ENCODE results near the gene TRPM6. TPM values are rescaled to one million over a fixed set of nuclear protein-coding genes. Genes with fewer than 3 reads are reported as not detected.
"Not testable (repeated sequence)": the region's sequence is repeated elsewhere in the genome, so short reads cannot be mapped to it uniquely, and the experiment has no call there.

TRPM6 gene
- total RNA-seq, 2 experiments from 2014 or later = not detected

DNA sequence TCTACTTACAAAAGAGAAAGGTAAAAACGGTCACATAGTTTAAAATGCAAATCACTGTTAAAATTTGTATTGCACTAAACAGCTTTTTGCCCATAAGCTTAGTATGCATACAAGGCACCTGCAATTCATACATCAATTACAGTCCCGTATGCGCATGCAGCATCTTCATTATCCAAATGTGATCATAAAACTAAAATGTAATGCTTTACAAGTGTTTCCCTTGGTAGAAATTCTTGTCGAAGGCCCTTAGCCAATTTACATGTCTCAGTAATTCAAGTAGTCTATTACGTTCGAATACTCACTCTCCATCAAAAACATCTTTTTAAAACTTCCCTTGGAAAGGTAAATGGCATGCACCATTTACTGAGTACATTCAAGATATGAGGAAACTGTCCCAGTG lies 32.6 kb downstream of the TRPM6 start:
- Histone ChIP-seq H3K4me3 (ENCODE audit: low read length) (no peak overlapping the region), H3K36me3 (ENCODE audit: insufficient read depth, low read length) (no peaks in the 10 kb centered on the region), H3K27me3 (ENCODE audit: control insufficient read depth in 1 of 2, insufficient read depth in 2 of 2, low read length in 2 of 2) (no peaks in the 10 kb centered on the region), H3K9me3 (ENCODE audit: control insufficient read depth in 1 of 2, insufficient read depth in 1 of 2, low read length in 2 of 2) (peaks cover 0 to 3% of the 10 kb centered on the region in 2 experiments), H3K27ac (ENCODE audit: low read depth in 1 of 2, low read length in 2 of 2) (no peak overlapping the region), H3K4me1 (ENCODE audit: insufficient read depth, low read length) (no peaks in the 10 kb centered on the region)
- Mint-ChIP-seq H3K4me1 (ENCODE audit: low read depth) (no peaks in the 10 kb centered on the region), H3K27ac (no peak overlapping the region), H3K27me3 (no peaks in the 10 kb centered on the region), H3K36me3 (ENCODE audit: low read depth) (no peaks in the 10 kb centered on the region), H3K9me3 (no peaks in the 10 kb centered on the region), H3K4me3 (no peak overlapping the region)
- TF ChIP-seq, protein P1, sequence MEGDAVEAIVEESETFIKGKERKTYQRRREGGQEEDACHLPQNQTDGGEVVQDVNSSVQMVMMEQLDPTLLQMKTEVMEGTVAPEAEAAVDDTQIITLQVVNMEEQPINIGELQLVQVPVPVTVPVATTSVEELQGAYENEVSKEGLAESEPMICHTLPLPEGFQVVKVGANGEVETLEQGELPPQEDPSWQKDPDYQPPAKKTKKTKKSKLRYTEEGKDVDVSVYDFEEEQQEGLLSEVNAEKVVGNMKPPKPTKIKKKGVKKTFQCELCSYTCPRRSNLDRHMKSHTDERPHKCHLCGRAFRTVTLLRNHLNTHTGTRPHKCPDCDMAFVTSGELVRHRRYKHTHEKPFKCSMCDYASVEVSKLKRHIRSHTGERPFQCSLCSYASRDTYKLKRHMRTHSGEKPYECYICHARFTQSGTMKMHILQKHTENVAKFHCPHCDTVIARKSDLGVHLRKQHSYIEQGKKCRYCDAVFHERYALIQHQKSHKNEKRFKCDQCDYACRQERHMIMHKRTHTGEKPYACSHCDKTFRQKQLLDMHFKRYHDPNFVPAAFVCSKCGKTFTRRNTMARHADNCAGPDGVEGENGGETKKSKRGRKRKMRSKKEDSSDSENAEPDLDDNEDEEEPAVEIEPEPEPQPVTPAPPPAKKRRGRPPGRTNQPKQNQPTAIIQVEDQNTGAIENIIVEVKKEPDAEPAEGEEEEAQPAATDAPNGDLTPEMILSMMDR (IDR thresholded peaks at IDR 0.05) = no peak
- POLR2A ChIA-PET = no interaction called here
- ATAC-seq (ENCODE audit: poor library complexity) (no peak), DNase-seq (no peak)
- CTCF ChIA-PET = no interaction called here
- intact Hi-C loops (cut with DNase I, micrococcal nuclease) = no loop called here

DNA sequence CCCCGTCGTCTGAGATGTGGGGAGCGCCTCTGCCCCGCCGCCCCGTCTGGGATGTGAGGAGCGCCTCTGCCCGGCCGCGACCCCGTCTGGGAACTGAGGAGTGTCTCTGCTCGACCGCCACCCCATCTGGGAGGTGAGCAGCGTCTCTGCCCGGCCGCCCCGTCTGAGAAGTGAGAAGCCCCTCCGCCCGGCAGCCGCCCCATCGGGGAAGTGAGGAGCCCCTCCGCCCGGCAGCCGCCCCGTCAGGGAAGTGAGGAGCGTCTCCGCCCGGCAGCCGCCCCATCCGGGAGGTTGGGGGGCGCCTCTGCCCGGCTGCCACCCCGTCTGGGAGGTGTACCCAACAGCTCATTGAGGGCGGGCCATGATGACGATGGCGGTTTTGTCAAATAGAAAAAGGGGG lies 34.7 kb downstream of the TRPM6 start:
- H3K27me3 ChIP-seq (ENCODE audit: control insufficient read depth in 1 of 2, insufficient read depth in 2 of 2, low read length in 2 of 2); H3K4me1 ChIP-seq (ENCODE audit: insufficient read depth, low read length); H3K9me3 ChIP-seq (ENCODE audit: control insufficient read depth in 1 of 2, insufficient read depth in 1 of 2, low read length in 2 of 2); CTCF ChIA-PET; H3K36me3 ChIP-seq (ENCODE audit: insufficient read depth, low read length); intact Hi-C loops (cut with DNase I, micrococcal nuclease); H3K4me1 Mint-ChIP-seq (ENCODE audit: low read depth); DNase-seq; POLR2A ChIA-PET; H3K4me3 ChIP-seq (ENCODE audit: low read length); ATAC-seq (ENCODE audit: poor library complexity); H3K4me3 Mint-ChIP-seq; H3K27ac Mint-ChIP-seq; H3K9me3 Mint-ChIP-seq; H3K36me3 Mint-ChIP-seq (ENCODE audit: low read depth); H3K27ac ChIP-seq (ENCODE audit: low read depth in 1 of 2, low read length in 2 of 2); H3K27me3 Mint-ChIP-seq: not testable (repeated sequence)

DNA sequence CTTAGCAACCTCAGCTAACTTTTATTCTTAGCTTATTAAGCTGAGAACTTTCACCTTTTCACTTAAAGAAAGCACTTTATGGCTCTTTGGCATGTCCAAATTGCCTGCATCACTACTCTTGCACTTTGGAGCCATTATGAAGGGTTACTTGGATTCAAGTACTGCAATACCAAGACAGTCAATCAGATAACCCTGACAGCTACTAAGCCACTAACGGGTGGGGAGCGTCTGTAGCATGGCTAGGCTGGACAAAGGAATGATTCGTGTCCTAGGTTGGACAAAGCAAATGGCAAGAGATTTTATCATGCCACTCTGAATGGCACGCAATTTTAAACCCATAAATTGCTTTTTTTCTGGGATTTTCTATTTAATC lies 39.6 kb downstream of the TRPM6 start:
- ATAC-seq (ENCODE audit: poor library complexity) = no peak
- Histone ChIP-seq H3K27ac (ENCODE audit: low read depth in 1 of 2, low read length in 2 of 2) (no peak overlapping the region), H3K4me1 (ENCODE audit: insufficient read depth, low read length) (no peaks in the 10 kb centered on the region), H3K4me3 (ENCODE audit: low read length) (no peak overlapping the region), H3K36me3 (ENCODE audit: insufficient read depth, low read length) (no peaks in the 10 kb centered on the region), H3K9me3 (ENCODE audit: control insufficient read depth in 1 of 2, insufficient read depth in 1 of 2, low read length in 2 of 2) (peaks cover 0 to 3% of the 10 kb centered on the region in 2 experiments), H3K27me3 (ENCODE audit: control insufficient read depth in 1 of 2, insufficient read depth in 2 of 2, low read length in 2 of 2) (no peaks in the 10 kb centered on the region)
- DNase-seq = no peak
- intact Hi-C loops (cut with DNase I, micrococcal nuclease) = no loop called here
- TF ChIP-seq, protein P1 (IDR thresholded peaks at IDR 0.05) = no peak
- H3K27me3 Mint-ChIP-seq = peaks cover 1% of the 10 kb centered on the region
- CTCF ChIA-PET = no interaction called here
- H3K4me3 Mint-ChIP-seq = no peak overlapping the region
- H3K9me3 Mint-ChIP-seq = no peaks in the 10 kb centered on the region
- no peaks in the 10 kb centered on the region for H3K36me3 Mint-ChIP-seq (ENCODE audit: low read depth)
- POLR2A ChIA-PET = no interaction called here
- no peaks in the 10 kb centered on the region for H3K4me1 Mint-ChIP-seq (ENCODE audit: low read depth)
- H3K27ac Mint-ChIP-seq = no peak overlapping the region

DNA sequence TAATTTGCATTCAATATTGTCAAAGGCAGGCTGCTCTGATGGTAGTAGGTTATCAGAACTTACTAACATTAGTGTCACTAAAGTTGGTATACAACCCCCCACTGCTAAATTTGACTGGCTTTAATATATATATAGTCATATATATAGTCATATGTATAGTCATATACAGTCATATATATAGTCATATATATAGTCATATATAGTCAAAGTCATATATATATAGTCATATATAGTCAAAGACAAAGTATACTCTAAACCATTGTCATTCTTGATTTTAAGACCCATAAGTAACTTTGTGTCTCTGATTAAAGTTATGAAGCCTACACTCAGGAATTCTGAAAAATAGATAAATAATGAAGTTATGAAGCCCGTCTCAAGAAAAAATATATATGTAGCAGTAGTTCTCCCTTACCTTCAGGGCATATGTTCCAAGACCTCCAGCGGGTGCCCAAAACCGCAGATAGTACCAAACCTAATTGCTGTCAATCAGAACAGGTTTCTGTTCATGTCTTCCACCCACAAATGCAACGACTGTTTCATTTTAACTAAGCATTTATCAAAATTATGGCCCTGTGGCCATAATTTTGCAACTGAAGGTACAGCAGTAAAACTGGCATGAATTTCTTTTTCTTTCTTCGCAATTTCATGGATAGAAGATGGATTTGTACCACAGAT lies 40.1 kb downstream of the TRPM6 start:
- DNase-seq (no peak), ATAC-seq (ENCODE audit: poor library complexity) (no peak)
- Mint-ChIP-seq H3K27me3 (peaks cover 4% of the 10 kb centered on the region), H3K4me3 (no peak overlapping the region), H3K9me3 (no peaks in the 10 kb centered on the region), H3K36me3 (ENCODE audit: low read depth) (no peaks in the 10 kb centered on the region), H3K27ac (no peak overlapping the region), H3K4me1 (ENCODE audit: low read depth) (no peaks in the 10 kb centered on the region)
- POLR2A ChIA-PET = no interaction called here
- Histone ChIP-seq H3K9me3 (ENCODE audit: control insufficient read depth in 1 of 2, insufficient read depth in 1 of 2, low read length in 2 of 2) (peaks cover 0 to 3% of the 10 kb centered on the region in 2 experiments), H3K36me3 (ENCODE audit: insufficient read depth, low read length) (no peaks in the 10 kb centered on the region), H3K27ac (ENCODE audit: low read depth in 1 of 2, low read length in 2 of 2) (no peak overlapping the region), H3K27me3 (ENCODE audit: control insufficient read depth in 1 of 2, insufficient read depth in 2 of 2, low read length in 2 of 2) (no peaks in the 10 kb centered on the region), H3K4me3 (ENCODE audit: low read length) (no peak overlapping the region), H3K4me1 (ENCODE audit: insufficient read depth, low read length) (no peaks in the 10 kb centered on the region)
- TF ChIP-seq, protein P1 (IDR thresholded peaks at IDR 0.05) = no peak
- CTCF ChIA-PET = no interaction called here
- intact Hi-C loops (cut with DNase I, micrococcal nuclease) = no loop called here
